HepG2 (cell line): ENCODE data around the gene PGA5. TPM values are rescaled to one million over a fixed set of nuclear protein-coding genes. Genes with fewer than 3 reads are reported as not detected.

Experiments
- BRD4 ChIP-seq: sonication (generic); formaldehyde crosslinking; IDR thresholded peaks from 2 replicates; pipeline ENCODE4 v1.4.0; 2020; ENCODE audit warnings: missing genetic modification reagents
- EED ChIP-seq: sonication (generic); formaldehyde crosslinking; IDR thresholded peaks from 2 replicates; pipeline ENCODE4 v1.5.0; 2020; ENCODE audit warnings: mild to moderate bottlenecking, missing genetic modification reagents
- GLI4 ChIP-seq: sonication (generic); formaldehyde crosslinking; IDR thresholded peaks from 2 replicates; pipeline ENCODE4 v1.5.1; 2020; ENCODE audit warnings: missing genetic modification reagents, mild to moderate bottlenecking, moderate library complexity, borderline replicate concordance
- HNRNPL ChIP-seq: fragments of 200-400 bp; formaldehyde crosslinking; IDR thresholded peaks from 2 replicates; pipeline ENCODE4 v1.6.1; 2017; ENCODE audit warnings: mild to moderate bottlenecking, low read depth, low read length
- JUND ChIP-seq: sonication (generic); formaldehyde crosslinking; IDR thresholded peaks from 2 replicates; pipeline ENCODE4 v1.8.0; 2022; ENCODE audit warnings: mild to moderate bottlenecking, missing genetic modification reagents
- KDM5B ChIP-seq: sonication (generic); formaldehyde crosslinking; IDR thresholded peaks from 2 replicates; pipeline ENCODE4 v1.4.0; 2020; ENCODE audit warnings: missing genetic modification reagents, mild to moderate bottlenecking, borderline replicate concordance
- KLF6 ChIP-seq: IDR thresholded peaks from 2 replicates; pipeline ENCODE4 v1.8.0; 2016; ENCODE audit warnings: missing biosample characterization, missing genetic modification reagents
- MED8 ChIP-seq: sonication (generic); formaldehyde crosslinking; IDR thresholded peaks from 2 replicates; pipeline ENCODE4 v1.8.1; 2023; ENCODE audit warnings: mild to moderate bottlenecking, missing genetic modification reagents; ENCODE audit not compliant: insufficient replicate concordance
- PHF21A ChIP-seq: sonication (generic); formaldehyde crosslinking; IDR thresholded peaks from 2 replicates; pipeline ENCODE4 v1.5.0; 2020; ENCODE audit warnings: mild to moderate bottlenecking, missing genetic modification reagents
- RBM39 ChIP-seq: fragments of 200-400 bp; formaldehyde crosslinking; IDR thresholded peaks from one replicate; pipeline ENCODE4 v1.6.1; 2018; ENCODE audit warnings: antibody characterized with exemption, mild to moderate bottlenecking, low read depth, low read length; ENCODE audit not compliant: poor library complexity, severe bottlenecking
- TEAD3 ChIP-seq: optimal IDR thresholded peaks from 2 replicates; pipeline ENCODE3; 2016; ENCODE audit warnings: borderline replicate concordance
- THAP11 ChIP-seq: IDR thresholded peaks from 2 replicates; pipeline ENCODE4 v1.6.1; 2016; ENCODE audit warnings: missing biosample characterization, missing genetic modification reagents
- ZNF33B ChIP-seq: sonication (generic); formaldehyde crosslinking; IDR thresholded peaks from 2 replicates; pipeline ENCODE4 v1.5.1; 2020; ENCODE audit warnings: mild to moderate bottlenecking, missing genetic modification reagents
- ZNF430 ChIP-seq: sonication (generic); formaldehyde crosslinking; IDR thresholded peaks from 2 replicates; pipeline ENCODE4 v1.9.0; 2021; ENCODE audit warnings: mild to moderate bottlenecking, missing genetic modification reagents
- ZNF598 ChIP-seq: sonication (generic); formaldehyde crosslinking; IDR thresholded peaks from 2 replicates; pipeline ENCODE4 v1.5.1; 2020; ENCODE audit warnings: mild to moderate bottlenecking, missing genetic modification reagents, borderline replicate concordance
- ZNF670 ChIP-seq: sonication (generic); formaldehyde crosslinking; IDR thresholded peaks from 2 replicates; pipeline ENCODE4 v1.8.0; 2022; ENCODE audit warnings: mild to moderate bottlenecking, missing genetic modification reagents, borderline replicate concordance
- polyA plus RNA-seq, 8 experiments: library from polyadenylated mRNA; depleted of rRNA in 3 of 8; stranded (reverse) in 7 of 8; unstranded in 1 of 8; fragments of >200 nt; fragmentation: Illumina TruSeq in 4 of 8; extraction: Trizol in 4 of 8; gene quantifications; 2 replicates each; pipeline versions ENCODE4 v1.2.1 to v1.2.3, GENCODE V29; 2011 to 2016; ENCODE audit warnings: low read depth in 4 of 8, missing spikeins in 1 of 8, mixed read lengths in 1 of 8; ENCODE audit not compliant: insufficient read depth in 1 of 8
- total RNA-seq, 5 experiments: library from RNA; depleted of rRNA; stranded (reverse); fragments of >200 nt; fragmentation: Illumina TruSeq; extraction: Trizol; gene quantifications; 2 replicates each; pipeline ENCODE4 v1.2.3, GENCODE V29; 2016; ENCODE audit warnings: low read depth in 1 of 5
- TF ChIP-seq, protein P1 (sequence below): sonication (generic); formaldehyde crosslinking; IDR thresholded peaks from 2 replicates; pipeline ENCODE4 v1.5.1; 2020; ENCODE audit warnings: mild to moderate bottlenecking, missing genetic modification reagents, moderate library complexity
- TF ChIP-seq, protein P2 (sequence below): sonication (generic); formaldehyde crosslinking; IDR thresholded peaks from 2 replicates; pipeline ENCODE4 v1.4.0; 2020; ENCODE audit warnings: missing genetic modification reagents
- TF ChIP-seq, protein P3 (sequence below): sonication (generic); formaldehyde crosslinking; IDR thresholded peaks from 2 replicates; pipeline ENCODE4 v1.5.0; 2020; ENCODE audit warnings: missing genetic modification reagents, mild to moderate bottlenecking, borderline replicate concordance
- TF ChIP-seq, protein P4 (sequence below): IDR thresholded peaks from 2 replicates; pipeline ENCODE4 v1.6.1; 2012; ENCODE audit warnings: low read depth, low read length, improper control_type of control experiment
- TF ChIP-seq, protein P5 (sequence below): IDR thresholded peaks from 2 replicates; pipeline ENCODE4 v1.6.1; 2012; ENCODE audit warnings: inconsistent platforms
- TF ChIP-seq, protein P6 (sequence below): sonication (generic); formaldehyde crosslinking; IDR thresholded peaks from 2 replicates; pipeline ENCODE4 v1.8.0; 2022; ENCODE audit warnings: mild to moderate bottlenecking, missing genetic modification reagents, borderline replicate concordance

PGA5 gene
- total and polyA plus RNA-seq, 2 of the 13 experiments (the other 11 are each of a cell fraction or from before 2014, with no cell fraction given): not detected

DNA sequence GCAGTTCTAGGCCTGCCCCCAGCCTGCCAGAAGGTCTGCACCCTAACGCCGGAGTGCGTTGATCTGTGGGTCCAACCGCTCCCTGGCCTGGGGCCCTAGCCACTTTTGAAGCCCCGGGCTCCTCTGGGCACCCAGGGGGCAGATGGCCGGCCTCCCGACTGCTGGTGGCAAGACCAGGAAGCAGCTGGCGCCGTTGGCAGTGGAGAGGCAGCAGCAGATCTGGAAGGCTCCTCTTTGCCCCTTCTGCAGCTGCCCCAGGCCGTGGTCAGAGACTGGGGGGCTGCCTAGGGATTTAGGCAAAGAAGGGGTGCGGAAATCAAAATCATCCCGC lies 54.6 kb downstream of the PGA5 start (continued):
- TF ChIP-seq, protein P1, sequence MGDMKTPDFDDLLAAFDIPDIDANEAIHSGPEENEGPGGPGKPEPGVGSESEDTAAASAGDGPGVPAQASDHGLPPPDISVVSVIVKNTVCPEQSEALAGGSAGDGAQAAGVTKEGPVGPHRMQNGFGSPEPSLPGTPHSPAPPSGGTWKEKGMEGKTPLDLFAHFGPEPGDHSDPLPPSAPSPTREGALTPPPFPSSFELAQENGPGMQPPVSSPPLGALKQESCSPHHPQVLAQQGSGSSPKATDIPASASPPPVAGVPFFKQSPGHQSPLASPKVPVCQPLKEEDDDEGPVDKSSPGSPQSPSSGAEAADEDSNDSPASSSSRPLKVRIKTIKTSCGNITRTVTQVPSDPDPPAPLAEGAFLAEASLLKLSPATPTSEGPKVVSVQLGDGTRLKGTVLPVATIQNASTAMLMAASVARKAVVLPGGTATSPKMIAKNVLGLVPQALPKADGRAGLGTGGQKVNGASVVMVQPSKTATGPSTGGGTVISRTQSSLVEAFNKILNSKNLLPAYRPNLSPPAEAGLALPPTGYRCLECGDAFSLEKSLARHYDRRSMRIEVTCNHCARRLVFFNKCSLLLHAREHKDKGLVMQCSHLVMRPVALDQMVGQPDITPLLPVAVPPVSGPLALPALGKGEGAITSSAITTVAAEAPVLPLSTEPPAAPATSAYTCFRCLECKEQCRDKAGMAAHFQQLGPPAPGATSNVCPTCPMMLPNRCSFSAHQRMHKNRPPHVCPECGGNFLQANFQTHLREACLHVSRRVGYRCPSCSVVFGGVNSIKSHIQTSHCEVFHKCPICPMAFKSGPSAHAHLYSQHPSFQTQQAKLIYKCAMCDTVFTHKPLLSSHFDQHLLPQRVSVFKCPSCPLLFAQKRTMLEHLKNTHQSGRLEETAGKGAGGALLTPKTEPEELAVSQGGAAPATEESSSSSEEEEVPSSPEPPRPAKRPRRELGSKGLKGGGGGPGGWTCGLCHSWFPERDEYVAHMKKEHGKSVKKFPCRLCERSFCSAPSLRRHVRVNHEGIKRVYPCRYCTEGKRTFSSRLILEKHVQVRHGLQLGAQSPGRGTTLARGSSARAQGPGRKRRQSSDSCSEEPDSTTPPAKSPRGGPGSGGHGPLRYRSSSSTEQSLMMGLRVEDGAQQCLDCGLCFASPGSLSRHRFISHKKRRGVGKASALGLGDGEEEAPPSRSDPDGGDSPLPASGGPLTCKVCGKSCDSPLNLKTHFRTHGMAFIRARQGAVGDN: peak; percentile 64
- TF ChIP-seq KDM5B (CRISPR knock-in tag) (0 out of 2 replicates have a peak, but pooled peaks have one; percentile 4), MED8 (CRISPR knock-in tag) (peak; percentile 37), KLF6 (CRISPR knock-in tag) (no peak), EED (no peak), ZNF598 (CRISPR knock-in tag) (peak; percentile 51; the same call in 1 of the 2 replicates), TEAD3 (CRISPR knock-in tag) (peak; percentile 10), GLI4 (CRISPR knock-in tag) (no peak), ZNF33B (CRISPR knock-in tag) (no peak), PHF21A (peak; percentile 50; the same call in 1 of the 2 replicates), BRD4 (no peak; the same call in 1 of the 2 replicates), JUND (CRISPR knock-in tag) (no peak), THAP11 (CRISPR knock-in tag) (no peak), RBM39 (peak; percentile 14), ZNF670 (CRISPR knock-in tag) (0 out of 2 replicates have a peak, but pooled peaks have one; percentile 9), HNRNPL (peak; percentile 78; the same call in 1 of the 2 replicates), ZNF430 (0 out of 2 replicates have a peak, but pooled peaks have one; percentile 6)
- TF ChIP-seq, protein P2, sequence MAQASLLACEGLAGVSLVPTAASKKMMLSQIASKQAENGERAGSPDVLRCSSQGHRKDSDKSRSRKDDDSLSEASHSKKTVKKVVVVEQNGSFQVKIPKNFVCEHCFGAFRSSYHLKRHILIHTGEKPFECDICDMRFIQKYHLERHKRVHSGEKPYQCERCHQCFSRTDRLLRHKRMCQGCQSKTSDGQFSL (CRISPR knock-in tag): no peak
- TF ChIP-seq, protein P3, sequence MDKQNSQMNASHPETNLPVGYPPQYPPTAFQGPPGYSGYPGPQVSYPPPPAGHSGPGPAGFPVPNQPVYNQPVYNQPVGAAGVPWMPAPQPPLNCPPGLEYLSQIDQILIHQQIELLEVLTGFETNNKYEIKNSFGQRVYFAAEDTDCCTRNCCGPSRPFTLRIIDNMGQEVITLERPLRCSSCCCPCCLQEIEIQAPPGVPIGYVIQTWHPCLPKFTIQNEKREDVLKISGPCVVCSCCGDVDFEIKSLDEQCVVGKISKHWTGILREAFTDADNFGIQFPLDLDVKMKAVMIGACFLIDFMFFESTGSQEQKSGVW (CRISPR knock-in tag): 0 out of 2 replicates have a peak, but pooled peaks have one; percentile 12
- TF ChIP-seq, protein P4, sequence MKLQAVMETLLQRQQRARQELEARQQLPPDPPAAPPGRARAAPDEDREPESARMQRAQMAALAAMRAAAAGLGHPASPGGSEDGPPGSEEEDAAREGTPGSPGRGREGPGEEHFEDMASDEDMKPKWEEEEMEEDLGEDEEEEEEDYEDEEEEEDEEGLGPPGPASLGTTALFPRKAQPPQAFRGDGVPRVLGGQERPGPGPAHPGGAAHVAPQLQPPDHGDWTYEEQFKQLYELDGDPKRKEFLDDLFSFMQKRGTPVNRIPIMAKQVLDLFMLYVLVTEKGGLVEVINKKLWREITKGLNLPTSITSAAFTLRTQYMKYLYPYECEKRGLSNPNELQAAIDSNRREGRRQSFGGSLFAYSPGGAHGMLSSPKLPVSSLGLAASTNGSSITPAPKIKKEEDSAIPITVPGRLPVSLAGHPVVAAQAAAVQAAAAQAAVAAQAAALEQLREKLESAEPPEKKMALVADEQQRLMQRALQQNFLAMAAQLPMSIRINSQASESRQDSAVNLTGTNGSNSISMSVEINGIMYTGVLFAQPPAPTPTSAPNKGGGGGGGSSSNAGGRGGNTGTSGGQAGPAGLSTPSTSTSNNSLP: no peak
- TF ChIP-seq, protein P5, sequence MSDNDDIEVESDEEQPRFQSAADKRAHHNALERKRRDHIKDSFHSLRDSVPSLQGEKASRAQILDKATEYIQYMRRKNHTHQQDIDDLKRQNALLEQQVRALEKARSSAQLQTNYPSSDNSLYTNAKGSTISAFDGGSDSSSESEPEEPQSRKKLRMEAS: 0 out of 2 replicates have a peak, but pooled peaks have one; percentile 26
- TF ChIP-seq, protein P6, sequence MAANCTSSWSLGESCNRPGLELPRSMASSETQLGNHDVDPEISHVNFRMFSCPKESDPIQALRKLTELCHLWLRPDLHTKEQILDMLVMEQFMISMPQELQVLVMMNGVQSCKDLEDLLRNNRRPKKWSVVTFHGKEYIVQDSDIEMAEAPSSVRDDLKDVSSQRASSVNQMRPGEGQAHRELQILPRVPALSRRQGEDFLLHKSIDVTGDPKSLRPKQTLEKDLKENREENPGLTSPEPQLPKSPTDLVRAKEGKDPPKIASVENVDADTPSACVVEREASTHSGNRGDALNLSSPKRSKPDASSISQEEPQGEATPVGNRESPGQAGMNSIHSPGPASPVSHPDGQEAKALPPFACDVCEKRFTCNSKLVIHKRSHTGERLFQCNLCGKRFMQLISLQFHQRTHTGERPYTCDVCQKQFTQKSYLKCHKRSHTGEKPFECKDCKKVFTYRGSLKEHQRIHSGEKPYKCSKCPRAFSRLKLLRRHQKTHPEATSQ: no peak
